ENCODE results near the gene PRSS50. TPM values are rescaled to one million over a fixed set of nuclear protein-coding genes. Genes with fewer than 3 reads are reported as not detected.
A peak's percentile ranks its signal among the peaks of the same experiment; 100 is the strongest.

PRSS50 gene
- total RNA-seq, 1 experiment from 2014 or later = not detected

DNA sequence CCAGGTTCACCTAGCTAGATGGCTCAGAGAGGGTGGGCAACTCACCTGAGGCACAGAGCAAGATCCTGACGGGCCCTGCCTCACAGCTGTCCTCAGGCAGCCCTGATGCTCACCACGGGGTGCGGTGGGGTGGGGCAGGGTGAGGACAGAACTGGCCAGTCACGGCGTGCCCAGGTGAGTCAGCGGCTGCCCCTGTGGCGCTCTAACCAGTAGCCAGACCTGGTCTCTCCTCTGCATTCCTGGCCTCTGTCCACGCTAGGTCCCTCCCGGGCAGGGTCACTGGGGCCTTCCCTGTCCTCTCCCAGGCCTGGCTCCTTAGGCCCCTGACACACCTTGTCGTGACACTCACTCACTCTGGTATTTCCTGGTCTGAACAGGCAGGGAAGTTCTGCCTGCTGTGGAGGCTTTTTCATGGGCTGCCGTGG lies 25.1 kb downstream of the PRSS50 start:
- peak; percentile 84 for DNase-seq (ENCODE audit: low read depth)

- DNase-seq (ENCODE audit: low read depth) = peak; percentile 27
Observed at GRCh38 chr3:46690798-46691197, 26.9 kb downstream of the PRSS50 start.

- no peak for DNase-seq (ENCODE audit: low read depth)
Observed at GRCh38 chr3:46685446-46685845, 32.2 kb downstream of the PRSS50 start.

DNA sequence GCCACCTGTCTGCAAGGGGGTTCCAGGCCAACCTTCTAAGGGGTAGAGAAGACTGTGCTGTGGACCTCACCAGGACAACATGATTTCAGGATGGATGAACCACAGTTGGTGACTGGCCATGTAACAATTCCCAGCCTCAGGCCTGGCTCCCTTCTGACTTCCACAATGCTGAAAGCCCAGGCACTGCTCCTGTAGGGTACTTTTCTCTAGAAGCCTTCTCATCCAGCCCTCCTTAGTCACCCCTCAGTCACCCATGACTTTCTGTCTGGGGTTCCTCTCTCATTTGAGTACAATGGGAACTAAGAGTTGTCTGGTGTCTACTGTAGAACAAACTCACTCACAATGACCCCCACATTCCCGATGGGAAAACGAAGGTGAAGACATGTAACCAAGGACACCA lies 32.8 kb downstream of the PRSS50 start:
- no peak for DNase-seq (ENCODE audit: low read depth)

GRCh38 chr3:46682974-46683373 lies 34.7 kb downstream of the PRSS50 start:
- no peak for DNase-seq (ENCODE audit: low read depth)

- DNase-seq (ENCODE audit: low read depth) = no peak
Observed at GRCh38 chr3:46681856-46682540, 35.7 kb downstream of the PRSS50 start.

DNA sequence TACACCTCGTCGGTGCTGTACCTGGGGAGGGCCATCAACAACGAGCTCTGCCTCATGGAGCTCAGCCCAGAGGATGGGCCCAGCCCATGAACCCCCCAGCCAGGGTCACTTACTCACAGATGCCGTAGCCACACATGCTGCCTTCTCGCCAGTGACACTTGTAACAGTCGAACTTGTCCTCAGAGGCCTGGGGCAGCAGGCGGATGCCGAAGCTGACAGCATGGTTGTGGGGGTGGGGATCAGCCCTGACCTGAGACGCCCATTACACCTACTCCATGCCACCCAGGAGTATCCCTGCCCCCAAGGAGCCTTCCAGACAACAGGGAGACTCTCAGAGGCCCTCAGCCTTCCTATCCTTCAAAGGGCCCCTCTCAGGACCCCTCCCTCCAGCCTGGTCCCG lies 36.3 kb downstream of the PRSS50 start:
- no peak for DNase-seq (ENCODE audit: low read depth)

DNA sequence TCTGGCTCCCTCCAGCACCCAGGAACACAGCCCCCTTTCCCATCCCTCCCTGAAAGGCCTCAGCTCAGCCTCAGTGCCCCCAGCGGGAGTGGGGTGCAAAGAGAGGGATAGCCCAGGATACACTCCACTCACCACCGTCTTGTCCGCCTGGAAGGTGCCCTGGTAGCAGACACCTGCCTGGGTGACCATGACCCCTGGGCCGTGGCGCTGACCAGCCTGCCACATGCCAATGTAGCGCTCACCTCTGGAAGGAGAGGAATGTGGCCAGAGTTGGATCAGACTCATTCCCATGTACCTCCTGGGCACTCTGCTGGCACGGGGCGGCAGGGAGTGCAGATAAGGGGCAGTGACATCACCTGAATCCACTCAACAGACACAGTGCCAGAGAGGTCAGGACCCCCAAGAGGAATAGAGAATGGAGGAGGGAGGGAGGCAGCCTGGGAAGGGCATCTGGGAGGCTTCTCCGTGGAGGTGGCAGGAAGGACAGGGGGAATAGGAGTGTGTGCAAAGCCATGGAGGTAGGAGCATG lies 37.3 kb downstream of the PRSS50 start:
- no peak for DNase-seq (ENCODE audit: low read depth)

DNA sequence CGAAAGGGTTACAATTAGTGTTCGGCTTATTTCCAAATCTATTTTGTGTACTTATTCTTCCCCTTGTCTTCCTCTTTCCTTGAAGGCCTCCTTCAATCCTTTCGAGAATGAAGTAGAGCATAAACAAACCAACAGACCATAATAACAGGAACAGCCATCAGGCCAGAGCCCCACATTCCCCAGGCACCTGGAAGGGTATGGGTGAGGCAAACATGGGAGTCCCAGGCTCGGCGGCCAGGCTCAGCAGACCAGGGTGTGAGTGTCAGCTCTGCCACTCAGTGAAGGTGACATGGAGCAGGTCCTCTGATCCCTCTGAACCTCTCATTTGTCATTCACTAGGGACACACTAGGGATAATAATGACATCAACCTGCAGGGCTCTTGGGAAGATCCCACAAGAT lies 38.0 kb downstream of the PRSS50 start:
- no peak for DNase-seq (ENCODE audit: low read depth)

GRCh38 chr3:46678280-46678679 lies 39.4 kb downstream of the PRSS50 start:
- DNase-seq (ENCODE audit: low read depth) = no peak

GRCh38 chr3:46677411-46677726 lies 40.3 kb downstream of the PRSS50 start:
- DNase-seq (ENCODE audit: low read depth) = no peak

DNA sequence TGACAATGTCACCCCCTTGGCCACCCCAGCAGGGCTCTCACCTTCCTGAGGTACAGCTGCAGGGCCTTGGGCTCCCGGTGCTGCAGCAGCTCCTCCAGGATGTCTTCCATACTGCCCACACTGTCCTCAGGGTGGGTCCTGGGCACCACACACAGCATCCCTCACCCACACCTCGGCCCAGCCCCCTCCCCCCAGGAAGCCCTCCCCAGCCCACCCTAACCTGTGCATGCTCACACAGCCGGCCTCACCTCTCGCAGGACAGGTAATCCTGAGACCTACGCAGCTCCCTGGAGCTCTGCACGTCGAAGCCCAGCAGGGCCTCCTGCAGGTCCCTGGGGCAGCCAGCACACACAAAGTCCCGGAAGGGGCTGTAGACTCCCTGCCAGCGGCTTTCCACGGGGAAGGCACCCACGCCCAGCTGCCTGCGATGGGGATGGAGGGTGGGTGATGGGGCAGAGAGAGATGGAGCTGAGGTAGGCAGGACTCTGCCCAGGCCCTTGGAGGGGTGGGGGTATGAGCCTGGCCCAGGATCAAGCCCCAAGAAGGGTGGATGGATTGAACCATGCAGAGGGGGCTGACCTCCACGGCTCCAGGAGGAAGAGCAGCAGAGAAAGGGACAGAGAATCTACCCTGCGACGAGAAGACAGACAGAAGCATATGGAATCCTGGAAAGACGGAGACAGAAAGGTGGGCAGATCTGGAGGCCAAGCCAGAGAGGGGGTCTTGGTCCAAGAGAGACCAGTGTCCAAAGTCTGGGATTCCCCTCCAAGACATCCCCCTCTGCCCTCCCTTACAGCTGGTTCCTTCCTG lies 40.9 kb downstream of the PRSS50 start:
- no peak for DNase-seq (ENCODE audit: low read depth)

GRCh38 chr3:46675843-46676567 lies 41.7 kb downstream of the PRSS50 start:
- peak; percentile 49 for DNase-seq (ENCODE audit: low read depth)

GRCh38 chr3:46675426-46675825 lies 42.2 kb downstream of the PRSS50 start:
- DNase-seq (ENCODE audit: low read depth) = no peak

DNA sequence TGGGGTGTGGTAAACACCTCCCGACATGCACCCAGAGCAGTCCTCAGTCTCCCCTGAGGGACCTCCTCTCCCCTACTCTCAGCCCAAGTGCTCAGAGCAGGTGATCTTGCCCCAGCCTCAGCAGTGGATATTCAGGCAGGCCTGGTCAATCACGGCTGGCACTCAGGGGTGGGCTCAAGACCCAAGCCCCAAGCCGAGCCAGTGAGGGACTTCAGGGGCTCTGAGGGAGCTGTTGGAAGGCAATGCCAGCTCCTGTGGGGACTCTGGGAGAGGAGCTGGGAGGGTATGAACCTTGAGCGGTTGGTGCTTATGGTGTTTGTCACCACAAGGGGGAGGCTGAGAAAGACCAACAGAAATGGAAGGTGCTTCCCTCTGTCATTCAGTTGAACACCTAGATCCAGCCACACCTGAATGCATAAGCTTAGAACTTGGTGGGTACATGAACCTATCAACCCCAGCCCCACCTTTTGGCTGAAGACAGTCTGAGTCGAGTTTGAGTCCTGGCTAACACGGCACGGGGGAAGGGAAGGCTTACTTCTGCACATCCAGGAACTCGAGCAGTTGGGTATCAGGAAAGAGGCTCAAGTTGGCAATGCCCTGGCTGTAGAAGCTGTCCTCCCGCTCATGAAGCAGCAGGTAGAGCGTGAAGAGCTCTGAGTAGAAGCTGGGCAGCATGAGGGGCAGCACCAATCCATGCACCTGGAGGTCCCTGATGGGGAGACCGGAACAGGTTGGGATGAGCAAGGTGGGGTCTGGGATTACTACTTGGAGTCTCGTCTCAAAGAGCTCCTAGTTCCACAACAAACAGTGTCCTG lies 43.4 kb downstream of the PRSS50 start:
- DNase-seq (ENCODE audit: low read depth) = no peak

GRCh38 chr3:46673151-46674030 lies 44.3 kb downstream of the PRSS50 start:
- DNase-seq (ENCODE audit: low read depth) = no peak

- no peak for DNase-seq (ENCODE audit: low read depth)
Observed at GRCh38 chr3:46672349-46672695, 45.3 kb downstream of the PRSS50 start.

GRCh38 chr3:46671541-46672348 lies 45.9 kb downstream of the PRSS50 start:
- no peak for DNase-seq (ENCODE audit: low read depth)

- DNase-seq (ENCODE audit: low read depth) = no peak
Observed at GRCh38 chr3:46670891-46671427, 46.7 kb downstream of the PRSS50 start.

Data from M059J (cell line).